ENCODE data around the gene GZMM.
A peak's percentile ranks its signal among the peaks of the same experiment; 100 is the strongest.

GZMM gene

GRCh38 chr19:518598-519231 is 25.1 kb upstream of the GZMM start:
- no peak overlapping the region for H2AFZ ChIP-seq (ENCODE audit: low read depth, low read length)
- peaks cover 3% of the 10 kb centered on the region for H3K4me1 ChIP-seq (ENCODE audit: insufficient read depth, low read length)
- H3K27me3 ChIP-seq (ENCODE audit: insufficient read depth, low read length), result no peaks in the 10 kb centered on the region
- H3K4me3 ChIP-seq (ENCODE audit: low read length), result no peak overlapping the region
- no peaks in the 10 kb centered on the region for H3K9me3 ChIP-seq (ENCODE audit: low read length)
- peaks cover 7% of the 10 kb centered on the region for H3K36me3 ChIP-seq (ENCODE audit: insufficient read depth, low read length)

- peaks cover 6% of the 10 kb centered on the region for H3K36me3 ChIP-seq (ENCODE audit: insufficient read depth, low read length)
- no peak overlapping the region for H2AFZ ChIP-seq (ENCODE audit: low read depth, low read length)
- H3K27me3 ChIP-seq (ENCODE audit: insufficient read depth, low read length), result no peaks in the 10 kb centered on the region
- peaks cover 3% of the 10 kb centered on the region for H3K4me1 ChIP-seq (ENCODE audit: insufficient read depth, low read length)
- no peak overlapping the region for H3K4me3 ChIP-seq (ENCODE audit: low read length)
- H3K9me3 ChIP-seq (ENCODE audit: low read length), result no peaks in the 10 kb centered on the region
These were observed 24.4 kb upstream of the GZMM start for GRCh38 chr19:519449-519865.

DNA sequence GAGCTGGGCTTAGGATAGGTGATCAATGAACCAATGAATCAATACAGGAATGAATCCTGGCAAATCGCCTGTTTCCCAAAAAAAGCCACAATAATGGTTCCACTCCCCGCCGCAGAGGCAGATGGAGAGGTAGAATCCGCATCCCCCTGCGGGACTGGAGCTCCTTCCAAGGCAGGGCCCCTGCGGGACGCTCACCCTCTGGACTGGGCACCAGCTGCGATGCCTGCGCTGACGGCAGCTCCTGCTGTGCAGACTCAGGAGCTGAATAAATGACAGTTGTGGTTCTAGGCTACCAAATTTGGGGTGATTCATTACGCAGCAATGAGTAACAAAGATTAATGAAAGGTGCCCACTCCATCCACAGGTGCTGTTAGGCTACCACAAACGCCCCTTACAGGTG is 21.1 kb upstream of the GZMM start:
- Histone ChIP-seq H3K36me3 (ENCODE audit: insufficient read depth, low read length) (peaks cover 6% of the 10 kb centered on the region), H3K27me3 (ENCODE audit: insufficient read depth, low read length) (no peaks in the 10 kb centered on the region)

DNA sequence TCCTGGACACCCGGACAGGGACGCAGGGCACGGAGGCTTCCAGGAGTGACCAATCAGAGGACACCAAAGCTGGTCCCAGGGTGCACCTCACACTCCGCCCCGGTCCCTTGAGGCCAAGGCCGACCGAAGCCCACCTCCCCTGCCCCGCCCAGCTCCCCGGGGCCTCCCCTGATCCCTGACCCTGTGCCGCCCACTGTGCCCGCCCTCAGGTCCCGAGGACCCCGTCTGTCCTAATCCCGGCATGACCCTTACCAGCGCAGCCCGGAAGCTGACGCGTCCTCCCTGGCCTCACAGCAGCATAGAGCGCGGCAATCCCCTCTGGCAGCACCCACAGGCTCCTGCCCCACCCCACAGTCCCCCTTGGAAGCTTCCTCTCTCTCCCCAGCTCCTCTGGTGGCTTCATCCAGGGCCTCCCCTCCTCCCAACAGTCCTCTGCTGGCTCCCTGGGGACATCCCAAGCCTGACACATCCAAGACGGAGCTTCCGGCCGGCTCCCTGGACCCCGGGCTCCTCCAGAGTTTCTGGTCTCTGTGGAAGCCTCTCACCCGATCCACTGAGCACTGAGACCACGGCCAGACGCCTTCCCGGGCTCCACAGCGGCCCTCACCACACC is 19.7 kb upstream of the GZMM start:
- Histone ChIP-seq H3K27me3 (ENCODE audit: insufficient read depth, low read length) (no peaks in the 10 kb centered on the region), H3K4me3 (ENCODE audit: low read length) (no peak overlapping the region), H3K4me1 (ENCODE audit: insufficient read depth, low read length) (peaks cover 5% of the 10 kb centered on the region), H3K36me3 (ENCODE audit: insufficient read depth, low read length) (peaks cover 6% of the 10 kb centered on the region), H2AFZ (ENCODE audit: low read depth, low read length) (no peak overlapping the region), H3K9me3 (ENCODE audit: low read length) (no peaks in the 10 kb centered on the region)

More for the DNA sequence above, 21.1 kb upstream of the GZMM start:
- no peaks in the 10 kb centered on the region for H3K9me3 ChIP-seq (ENCODE audit: low read length)
- H2AFZ ChIP-seq (ENCODE audit: low read depth, low read length), result no peak overlapping the region
- peaks cover 5% of the 10 kb centered on the region for H3K4me1 ChIP-seq (ENCODE audit: insufficient read depth, low read length)
- H3K4me3 ChIP-seq (ENCODE audit: low read length), result no peak overlapping the region

DNA sequence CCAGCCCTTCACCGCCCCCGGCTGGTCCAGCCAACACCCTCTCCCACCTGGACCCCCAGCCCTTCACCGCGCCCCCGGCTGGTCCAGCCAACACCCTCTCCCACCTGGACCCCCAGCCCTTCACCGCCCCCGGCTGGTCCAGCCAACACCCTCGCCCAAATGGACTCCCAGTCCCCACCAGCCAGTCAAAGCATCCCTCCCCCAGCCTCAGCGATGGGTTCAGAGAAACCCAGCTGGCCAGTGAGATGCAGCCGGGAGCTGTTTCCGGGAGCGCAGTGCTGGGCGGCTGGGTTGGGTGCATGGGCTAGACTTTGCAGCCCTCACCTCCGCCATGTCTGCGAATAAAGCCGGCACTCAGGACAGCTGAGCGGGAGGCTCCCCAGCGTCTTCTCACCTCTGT is 18.8 kb upstream of the GZMM start:
- H3K27me3 ChIP-seq (ENCODE audit: insufficient read depth, low read length), result no peaks in the 10 kb centered on the region
- H3K36me3 ChIP-seq (ENCODE audit: insufficient read depth, low read length), result peaks cover under 1% of the 10 kb centered on the region
- H3K4me3 ChIP-seq (ENCODE audit: low read length), result no peak overlapping the region
- H3K4me1 ChIP-seq (ENCODE audit: insufficient read depth, low read length), result peaks cover 5% of the 10 kb centered on the region
- no peaks in the 10 kb centered on the region for H3K9me3 ChIP-seq (ENCODE audit: low read length)
- H2AFZ ChIP-seq (ENCODE audit: low read depth, low read length), result no peak overlapping the region

GRCh38 chr19:525857-526419 is 17.9 kb upstream of the GZMM start:
- Histone ChIP-seq H3K9me3 (ENCODE audit: low read length) (no peaks in the 10 kb centered on the region), H3K4me3 (ENCODE audit: low read length) (no peak overlapping the region), H3K27me3 (ENCODE audit: insufficient read depth, low read length) (no peaks in the 10 kb centered on the region), H3K4me1 (ENCODE audit: insufficient read depth, low read length) (peaks cover 5% of the 10 kb centered on the region), H3K36me3 (ENCODE audit: insufficient read depth, low read length) (no peaks in the 10 kb centered on the region), H2AFZ (ENCODE audit: low read depth, low read length) (no peak overlapping the region)

DNA sequence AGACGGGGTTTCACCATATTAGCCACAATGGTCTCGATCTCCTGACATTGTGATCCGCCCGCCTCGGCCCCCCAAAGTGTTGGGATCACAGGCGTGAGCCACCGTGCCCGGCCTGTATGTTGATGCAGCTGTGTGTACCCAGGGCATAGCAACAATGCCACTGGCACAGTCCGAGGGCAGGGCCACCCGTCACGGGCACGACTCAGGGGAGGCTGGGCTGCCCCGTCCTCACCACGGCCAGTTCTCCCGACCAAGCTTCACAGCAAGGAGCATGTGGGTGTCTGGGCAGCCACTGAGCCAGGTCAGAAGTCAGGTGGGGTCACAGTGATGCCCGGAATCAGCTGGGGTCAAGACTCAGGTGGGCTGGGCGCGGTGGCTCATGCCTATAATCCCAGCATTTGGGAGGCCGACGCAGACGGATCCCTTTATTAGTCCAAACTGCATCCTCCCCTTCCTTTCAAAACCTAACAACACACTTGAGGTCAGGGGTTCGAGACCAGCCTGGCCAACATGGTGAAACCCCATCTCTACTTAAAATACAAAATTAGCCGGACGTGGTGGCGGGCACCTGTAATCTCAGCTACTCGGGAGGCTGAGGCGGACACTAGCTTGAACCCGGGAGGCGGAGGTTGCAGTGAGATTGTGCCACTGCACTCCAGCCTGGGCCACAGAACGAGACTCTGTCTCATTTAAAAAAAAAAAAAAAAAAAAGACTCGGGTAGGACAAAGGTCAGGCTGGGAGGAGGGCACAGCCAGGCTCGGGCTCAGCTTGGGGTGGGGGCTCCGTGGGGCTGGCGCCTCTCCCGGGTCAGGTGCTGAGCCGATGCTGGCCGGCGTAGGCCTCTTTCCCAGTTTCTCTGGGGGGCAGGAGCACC is 13.5 kb upstream of the GZMM start:
- Histone ChIP-seq H3K36me3 (ENCODE audit: insufficient read depth, low read length) (peaks cover 8% of the 10 kb centered on the region), H3K27me3 (ENCODE audit: insufficient read depth, low read length) (no peaks in the 10 kb centered on the region), H3K9me3 (ENCODE audit: low read length) (no peaks in the 10 kb centered on the region), H3K4me3 (ENCODE audit: low read length) (peak overlapping the region; percentile 66), H3K4me1 (ENCODE audit: insufficient read depth, low read length) (peaks cover 18% of the 10 kb centered on the region), H2AFZ (ENCODE audit: low read depth, low read length) (peak overlapping the region; percentile 77)

DNA sequence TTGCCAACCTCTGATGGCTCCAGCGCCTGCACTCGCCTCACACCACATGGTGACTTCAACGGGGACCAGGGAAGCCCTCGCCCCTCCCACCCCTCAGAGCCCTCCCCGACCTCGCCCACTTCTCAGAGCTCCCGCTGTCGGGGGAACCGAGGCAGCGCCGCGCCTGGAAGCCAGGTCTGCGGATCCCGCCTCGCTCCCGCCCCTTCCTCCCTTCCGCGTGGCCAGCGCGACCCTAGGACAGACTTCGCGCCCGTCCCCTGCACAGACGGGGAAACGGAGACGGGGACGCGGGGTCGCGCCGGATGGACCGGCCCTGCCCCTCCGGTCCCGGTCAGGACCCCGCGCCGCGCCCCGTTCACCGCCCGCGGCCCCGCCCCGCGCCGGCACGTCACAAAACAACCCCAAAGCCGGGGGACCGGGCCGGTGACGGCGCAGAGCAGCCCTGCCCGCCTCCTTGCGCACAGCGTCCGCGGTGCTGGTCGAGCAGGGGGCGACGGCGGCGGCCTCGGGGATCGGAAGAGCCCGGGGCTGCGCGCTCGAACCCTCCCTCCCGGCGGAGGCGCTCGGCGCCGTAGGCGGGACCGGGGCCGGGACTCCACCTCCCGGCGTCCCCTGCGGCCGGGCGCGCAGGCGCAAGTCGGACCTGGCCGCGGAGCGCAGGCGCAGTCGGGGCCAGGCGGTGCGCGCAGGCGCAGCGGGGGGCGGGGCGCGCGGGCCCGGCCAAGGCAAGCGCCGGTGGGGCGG is 12.7 kb upstream of the GZMM start:
- Histone ChIP-seq H3K36me3 (ENCODE audit: insufficient read depth, low read length) (peaks cover 16% of the 10 kb centered on the region), H3K4me3 (ENCODE audit: low read length) (peak overlapping the region; percentile 89), H2AFZ (ENCODE audit: low read depth, low read length) (peak overlapping the region; percentile 77), H3K9me3 (ENCODE audit: low read length) (no peaks in the 10 kb centered on the region), H3K4me1 (ENCODE audit: insufficient read depth, low read length) (peaks cover 15% of the 10 kb centered on the region), H3K27me3 (ENCODE audit: insufficient read depth, low read length) (no peaks in the 10 kb centered on the region)

GRCh38 chr19:531753-532560 is 11.9 kb upstream of the GZMM start, which contains the start of gene CDC34:
TSS of gene CDC34 (plus strand) at chr19:531760. CDS start at chr19:531932, 172 bp downstream.
- peak within 1 kb of the TSS; percentile 89 for H3K4me3 ChIP-seq (ENCODE audit: low read length)
- no peaks in the 10 kb centered on the region for H3K9me3 ChIP-seq (ENCODE audit: low read length)
- H3K36me3 ChIP-seq (ENCODE audit: insufficient read depth, low read length), result peaks cover 24% of the 10 kb centered on the region
- H2AFZ ChIP-seq (ENCODE audit: low read depth, low read length), result peak within 1 kb of the TSS; percentile 77
- H3K27me3 ChIP-seq (ENCODE audit: insufficient read depth, low read length), result no peaks in the 10 kb centered on the region
- H3K4me1 ChIP-seq (ENCODE audit: insufficient read depth, low read length), result peaks cover 13% of the 10 kb centered on the region

GRCh38 chr19:532561-533363 is 11.1 kb upstream of the GZMM start:
- H3K4me3 ChIP-seq (ENCODE audit: low read length), result peak overlapping the region; percentile 89
- no peaks in the 10 kb centered on the region for H3K27me3 ChIP-seq (ENCODE audit: insufficient read depth, low read length)
- no peaks in the 10 kb centered on the region for H3K9me3 ChIP-seq (ENCODE audit: low read length)
- peaks cover 26% of the 10 kb centered on the region for H3K36me3 ChIP-seq (ENCODE audit: insufficient read depth, low read length)
- H3K4me1 ChIP-seq (ENCODE audit: insufficient read depth, low read length), result peaks cover 13% of the 10 kb centered on the region
- H2AFZ ChIP-seq (ENCODE audit: low read depth, low read length), result no peak overlapping the region

GRCh38 chr19:533364-534058 is 10.3 kb upstream of the GZMM start:
- Histone ChIP-seq H2AFZ (ENCODE audit: low read depth, low read length) (no peak overlapping the region), H3K36me3 (ENCODE audit: insufficient read depth, low read length) (peaks cover 34% of the 10 kb centered on the region), H3K4me1 (ENCODE audit: insufficient read depth, low read length) (peaks cover 13% of the 10 kb centered on the region), H3K9me3 (ENCODE audit: low read length) (no peaks in the 10 kb centered on the region), H3K4me3 (ENCODE audit: low read length) (peak overlapping the region; percentile 89), H3K27me3 (ENCODE audit: insufficient read depth, low read length) (no peaks in the 10 kb centered on the region)
